ENCODE measurements around the gene SYT7.
"Not testable (repeated sequence)": the region's sequence is repeated elsewhere in the genome, so short reads cannot be mapped to it uniquely, and the experiment has no call there.

The SYT7 gene

DNA sequence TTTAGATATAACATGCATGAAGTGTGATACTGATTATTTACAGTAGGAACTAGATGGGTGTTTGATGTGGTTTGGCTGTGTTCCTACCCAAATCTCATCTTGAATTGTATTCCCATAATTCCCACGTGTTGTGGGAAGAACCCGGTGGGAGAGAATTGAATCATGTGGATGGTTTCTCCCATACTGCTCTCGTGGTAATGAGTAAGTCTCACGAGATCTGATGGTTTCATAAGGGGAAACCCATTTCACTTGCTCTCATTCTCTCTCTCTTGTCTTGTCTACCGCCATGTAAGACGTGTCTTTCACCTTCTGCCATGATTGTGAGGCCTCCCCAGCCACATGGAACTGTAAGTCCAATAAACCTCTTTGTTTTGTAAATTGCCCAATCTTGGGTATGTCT lies 33.9 kb upstream of the SYT7 start:
- not testable (repeated sequence) for H3K79me1 ChIP-seq (ENCODE audit: low read length); H4K8ac ChIP-seq (ENCODE audit: low read depth, low read length); H3K4me2 ChIP-seq (ENCODE audit: low read length); H4K12ac ChIP-seq (ENCODE audit: low read depth, low read length); H3K9me3 ChIP-seq (ENCODE audit: insufficient read depth, low read depth, low read length); H3K9ac ChIP-seq (ENCODE audit: low read length); DNase-seq; H2BK5ac ChIP-seq (ENCODE audit: low read depth, low read length, poor library complexity); H3K27me3 ChIP-seq (ENCODE audit: insufficient read depth, low read length); H3K23ac ChIP-seq (ENCODE audit: low read length); H4K91ac ChIP-seq (ENCODE audit: low read depth, low read length); H3K14ac ChIP-seq (ENCODE audit: low read length); H3K27ac ChIP-seq (ENCODE audit: low read depth, low read length); H3K79me2 ChIP-seq (ENCODE audit: control insufficient read depth, insufficient read depth, low read length, poor library complexity); H3K4ac ChIP-seq (ENCODE audit: low read depth, low read length); H2BK120ac ChIP-seq (ENCODE audit: insufficient read depth, low read length, poor library complexity); H2AFZ ChIP-seq (ENCODE audit: insufficient read depth, low read length, poor library complexity); H2BK12ac ChIP-seq (ENCODE audit: low read length); H3K18ac ChIP-seq (ENCODE audit: low read length); H3K36me3 ChIP-seq (ENCODE audit: control insufficient read depth in 1 of 2, insufficient read depth in 2 of 2, low read length in 2 of 2); H3K4me3 ChIP-seq (ENCODE audit: low read depth, low read length); H2AK5ac ChIP-seq (ENCODE audit: low read length)
- WGBS (ENCODE audit: extremely low coverage, insufficient coverage, insufficient read length) = no CpG with 5 or more reads among the region's 6 CpGs
- H3K4me1 ChIP-seq (ENCODE audit: control insufficient read depth in 1 of 2, insufficient read depth in 2 of 2, low read length in 2 of 2) = peaks cover 12 to 13% of the 10 kb centered on the region in 2 experiments

GRCh38 chr11:61613870-61614269 lies 33.0 kb upstream of the SYT7 start:
- Histone ChIP-seq H3K79me2 (ENCODE audit: control insufficient read depth, insufficient read depth, low read length, poor library complexity) (no peaks in the 10 kb centered on the region), H3K4ac (ENCODE audit: low read depth, low read length) (no peak overlapping the region), H4K12ac (ENCODE audit: low read depth, low read length) (no peak overlapping the region), H2BK120ac (ENCODE audit: insufficient read depth, low read length, poor library complexity) (no peak overlapping the region), H3K18ac (ENCODE audit: low read length) (no peak overlapping the region), H2AFZ (ENCODE audit: insufficient read depth, low read length, poor library complexity) (no peak overlapping the region), H3K4me3 (ENCODE audit: low read depth, low read length) (no peak overlapping the region), H3K9me3 (ENCODE audit: insufficient read depth, low read depth, low read length) (peaks cover 3% of the 10 kb centered on the region), H4K8ac (ENCODE audit: low read depth, low read length) (no peak overlapping the region), H2AK5ac (ENCODE audit: low read length) (no peak overlapping the region), H2BK12ac (ENCODE audit: low read length) (no peak overlapping the region), H3K36me3 (ENCODE audit: control insufficient read depth in 1 of 2, insufficient read depth in 2 of 2, low read length in 2 of 2) (no peaks in the 10 kb centered on the region), H3K79me1 (ENCODE audit: low read length) (peaks cover 2% of the 10 kb centered on the region), H3K9ac (ENCODE audit: low read length) (no peak overlapping the region), H3K14ac (ENCODE audit: low read length) (no peak overlapping the region), H3K27me3 (ENCODE audit: insufficient read depth, low read length) (no peaks in the 10 kb centered on the region), H3K4me2 (ENCODE audit: low read length) (no peak overlapping the region), H3K23ac (ENCODE audit: low read length) (no peak overlapping the region), H3K27ac (ENCODE audit: low read depth, low read length) (no peak overlapping the region), H4K91ac (ENCODE audit: low read depth, low read length) (no peak overlapping the region), H2BK5ac (ENCODE audit: low read depth, low read length, poor library complexity) (no peak overlapping the region), H3K4me1 (ENCODE audit: control insufficient read depth in 1 of 2, insufficient read depth in 2 of 2, low read length in 2 of 2) (peaks cover 5% of the 10 kb centered on the region in 2 experiments)
- no peak for DNase-seq
- no CpG with 5 or more reads among the region's 10 CpGs for WGBS (ENCODE audit: extremely low coverage, insufficient coverage, insufficient read length)

DNA sequence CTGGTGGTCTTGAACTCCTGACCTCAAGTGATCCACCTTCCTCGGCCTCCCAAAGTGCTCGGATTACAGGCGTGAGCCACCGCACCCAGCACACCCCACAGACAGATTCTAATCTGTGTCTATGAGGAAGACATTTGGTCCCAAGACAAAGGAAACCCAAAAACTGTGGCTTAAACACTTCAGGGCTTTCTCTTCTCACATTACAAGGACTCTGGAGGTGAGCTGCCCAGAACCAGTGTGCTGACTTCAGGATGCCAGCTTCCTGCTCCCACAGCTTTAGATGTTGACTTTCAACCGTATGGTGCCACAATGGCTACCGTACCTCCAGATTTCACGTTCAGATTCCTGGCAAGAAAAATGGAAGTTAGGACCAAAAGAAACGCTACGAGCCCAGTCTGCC lies 32.2 kb upstream of the SYT7 start:
- H4K12ac ChIP-seq (ENCODE audit: low read depth, low read length) = no peak overlapping the region
- H3K4ac ChIP-seq (ENCODE audit: low read depth, low read length) = no peak overlapping the region
- no peak overlapping the region for H2BK12ac ChIP-seq (ENCODE audit: low read length)

GRCh38 chr11:61611309-61611708 lies 30.4 kb upstream of the SYT7 start:
- Histone ChIP-seq H3K4ac (ENCODE audit: low read depth, low read length) (no peak overlapping the region), H3K79me1 (ENCODE audit: low read length) (peaks cover 2% of the 10 kb centered on the region), H2AK5ac (ENCODE audit: low read length) (no peak overlapping the region), H4K12ac (ENCODE audit: low read depth, low read length) (no peak overlapping the region), H3K79me2 (ENCODE audit: control insufficient read depth, insufficient read depth, low read length, poor library complexity) (no peaks in the 10 kb centered on the region), H3K23ac (ENCODE audit: low read length) (no peak overlapping the region), H3K36me3 (ENCODE audit: control insufficient read depth in 1 of 2, insufficient read depth in 2 of 2, low read length in 2 of 2) (no peaks in the 10 kb centered on the region), H4K8ac (ENCODE audit: low read depth, low read length) (no peak overlapping the region), H3K14ac (ENCODE audit: low read length) (no peak overlapping the region), H3K4me2 (ENCODE audit: low read length) (no peak overlapping the region), H2BK12ac (ENCODE audit: low read length) (no peak overlapping the region), H3K18ac (ENCODE audit: low read length) (no peak overlapping the region), H3K9me3 (ENCODE audit: insufficient read depth, low read depth, low read length) (peaks cover 3% of the 10 kb centered on the region), H3K4me1 (ENCODE audit: control insufficient read depth in 1 of 2, insufficient read depth in 2 of 2, low read length in 2 of 2) (peaks cover 4 to 5% of the 10 kb centered on the region in 2 experiments), H2AFZ (ENCODE audit: insufficient read depth, low read length, poor library complexity) (no peak overlapping the region), H4K91ac (ENCODE audit: low read depth, low read length) (no peak overlapping the region), H2BK120ac (ENCODE audit: insufficient read depth, low read length, poor library complexity) (no peak overlapping the region), H2BK5ac (ENCODE audit: low read depth, low read length, poor library complexity) (no peak overlapping the region), H3K4me3 (ENCODE audit: low read depth, low read length) (peak overlapping the region; percentile 3), H3K27ac (ENCODE audit: low read depth, low read length) (no peak overlapping the region), H3K27me3 (ENCODE audit: insufficient read depth, low read length) (no peaks in the 10 kb centered on the region), H3K9ac (ENCODE audit: low read length) (no peak overlapping the region)
- no CpG with 5 or more reads among the region's 8 CpGs for WGBS (ENCODE audit: extremely low coverage, insufficient coverage, insufficient read length)
- no peak for DNase-seq

More for the DNA sequence above, 32.2 kb upstream of the SYT7 start:
- WGBS (ENCODE audit: extremely low coverage, insufficient coverage, insufficient read length) = no CpG with 5 or more reads among the region's 9 CpGs
- no peak overlapping the region for H4K8ac ChIP-seq (ENCODE audit: low read depth, low read length)
- no peak overlapping the region for H2AK5ac ChIP-seq (ENCODE audit: low read length)
- no peak overlapping the region for H2BK5ac ChIP-seq (ENCODE audit: low read depth, low read length, poor library complexity)
- no peaks in the 10 kb centered on the region for H3K27me3 ChIP-seq (ENCODE audit: insufficient read depth, low read length)
- no peak overlapping the region for H3K9ac ChIP-seq (ENCODE audit: low read length)
- no peak overlapping the region for H2AFZ ChIP-seq (ENCODE audit: insufficient read depth, low read length, poor library complexity)
- no peak overlapping the region for H2BK120ac ChIP-seq (ENCODE audit: insufficient read depth, low read length, poor library complexity)
- H3K4me2 ChIP-seq (ENCODE audit: low read length) = no peak overlapping the region
- peaks cover 3% of the 10 kb centered on the region for H3K9me3 ChIP-seq (ENCODE audit: insufficient read depth, low read depth, low read length)
- peaks cover 4 to 5% of the 10 kb centered on the region in 2 experiments for H3K4me1 ChIP-seq (ENCODE audit: control insufficient read depth in 1 of 2, insufficient read depth in 2 of 2, low read length in 2 of 2)
- H3K79me2 ChIP-seq (ENCODE audit: control insufficient read depth, insufficient read depth, low read length, poor library complexity) = no peaks in the 10 kb centered on the region
- DNase-seq = no peak
- H3K79me1 ChIP-seq (ENCODE audit: low read length) = peaks cover 2% of the 10 kb centered on the region
- no peak overlapping the region for H3K27ac ChIP-seq (ENCODE audit: low read depth, low read length)
- H3K36me3 ChIP-seq (ENCODE audit: control insufficient read depth in 1 of 2, insufficient read depth in 2 of 2, low read length in 2 of 2) = no peaks in the 10 kb centered on the region
- H3K4me3 ChIP-seq (ENCODE audit: low read depth, low read length) = no peak overlapping the region
- no peak overlapping the region for H3K18ac ChIP-seq (ENCODE audit: low read length)
- no peak overlapping the region for H3K23ac ChIP-seq (ENCODE audit: low read length)
- no peak overlapping the region for H3K14ac ChIP-seq (ENCODE audit: low read length)
- H4K91ac ChIP-seq (ENCODE audit: low read depth, low read length) = no peak overlapping the region

All from trophoblast cell (in vitro differentiated cells and primary cell).